Measurements from ENCODE around the gene TBC1D23.

TBC1D23 gene

GRCh38 chr3:100252001-100252400 lies 8.8 kb upstream of the TBC1D23 start:
- POLR2A ChIA-PET = no interaction called here
- H3K27ac ChIP-seq (ENCODE audit: extremely low read depth, low read depth, low read length) = no peak overlapping the region
- TF ChIP-seq ZNF677 (tag by site-specific recombination; IDR thresholded peaks at IDR 0.05) (no peak), ZNF416 (tag by site-specific recombination; IDR thresholded peaks at IDR 0.05) (no peak), ZFHX2 (tag by site-specific recombination; conservative IDR thresholded peaks at IDR 0.05) (no peak), SCRT1 (tag by site-specific recombination; IDR thresholded peaks at IDR 0.05; ENCODE audit: borderline replicate concordance) (0 out of 2 replicates have a peak, but pooled peaks have one; percentile 49), OVOL3 (tag by site-specific recombination; IDR thresholded peaks at IDR 0.05) (no peak), ZBTB8A (tag by site-specific recombination; IDR thresholded peaks at IDR 0.05) (no peak), ZNF654 (tag by site-specific recombination; IDR thresholded peaks at IDR 0.05; ENCODE audit: low read depth) (no peak), SCRT2 (tag by site-specific recombination; IDR thresholded peaks at IDR 0.05) (peak; percentile 36; the same call in 1 of the 2 replicates), TRIM28 (IDR thresholded peaks at IDR 0.05; ENCODE audit: borderline replicate concordance, low read length) (no peak)
- TF ChIP-seq, protein P1, sequence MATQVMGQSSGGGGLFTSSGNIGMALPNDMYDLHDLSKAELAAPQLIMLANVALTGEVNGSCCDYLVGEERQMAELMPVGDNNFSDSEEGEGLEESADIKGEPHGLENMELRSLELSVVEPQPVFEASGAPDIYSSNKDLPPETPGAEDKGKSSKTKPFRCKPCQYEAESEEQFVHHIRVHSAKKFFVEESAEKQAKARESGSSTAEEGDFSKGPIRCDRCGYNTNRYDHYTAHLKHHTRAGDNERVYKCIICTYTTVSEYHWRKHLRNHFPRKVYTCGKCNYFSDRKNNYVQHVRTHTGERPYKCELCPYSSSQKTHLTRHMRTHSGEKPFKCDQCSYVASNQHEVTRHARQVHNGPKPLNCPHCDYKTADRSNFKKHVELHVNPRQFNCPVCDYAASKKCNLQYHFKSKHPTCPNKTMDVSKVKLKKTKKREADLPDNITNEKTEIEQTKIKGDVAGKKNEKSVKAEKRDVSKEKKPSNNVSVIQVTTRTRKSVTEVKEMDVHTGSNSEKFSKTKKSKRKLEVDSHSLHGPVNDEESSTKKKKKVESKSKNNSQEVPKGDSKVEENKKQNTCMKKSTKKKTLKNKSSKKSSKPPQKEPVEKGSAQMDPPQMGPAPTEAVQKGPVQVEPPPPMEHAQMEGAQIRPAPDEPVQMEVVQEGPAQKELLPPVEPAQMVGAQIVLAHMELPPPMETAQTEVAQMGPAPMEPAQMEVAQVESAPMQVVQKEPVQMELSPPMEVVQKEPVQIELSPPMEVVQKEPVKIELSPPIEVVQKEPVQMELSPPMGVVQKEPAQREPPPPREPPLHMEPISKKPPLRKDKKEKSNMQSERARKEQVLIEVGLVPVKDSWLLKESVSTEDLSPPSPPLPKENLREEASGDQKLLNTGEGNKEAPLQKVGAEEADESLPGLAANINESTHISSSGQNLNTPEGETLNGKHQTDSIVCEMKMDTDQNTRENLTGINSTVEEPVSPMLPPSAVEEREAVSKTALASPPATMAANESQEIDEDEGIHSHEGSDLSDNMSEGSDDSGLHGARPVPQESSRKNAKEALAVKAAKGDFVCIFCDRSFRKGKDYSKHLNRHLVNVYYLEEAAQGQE (tag by site-specific recombination; IDR thresholded peaks at IDR 0.05) = no peak
- no peaks in the 10 kb centered on the region for H3K36me3 ChIP-seq (ENCODE audit: control insufficient read depth in 2 of 2, insufficient read depth in 1 of 2, low read length in 2 of 2)
- H3K4me3 ChIP-seq (ENCODE audit: low read depth, low read length) = no peak overlapping the region
- CTCF ChIA-PET = interaction anchor here (0.6 to 0.7 kb wide), 3 partner anchors 9 to 408 kb away, joined by 3 to 6 read pairs (median 3); no protein-coding TSS in a partner anchor
- H3K4me1 ChIP-seq (ENCODE audit: control insufficient read depth, insufficient read depth, low read length) = no peaks in the 10 kb centered on the region
- no peaks in the 10 kb centered on the region for H3K9me3 ChIP-seq (ENCODE audit: control insufficient read depth, insufficient read depth, low read depth, low read length)

DNA sequence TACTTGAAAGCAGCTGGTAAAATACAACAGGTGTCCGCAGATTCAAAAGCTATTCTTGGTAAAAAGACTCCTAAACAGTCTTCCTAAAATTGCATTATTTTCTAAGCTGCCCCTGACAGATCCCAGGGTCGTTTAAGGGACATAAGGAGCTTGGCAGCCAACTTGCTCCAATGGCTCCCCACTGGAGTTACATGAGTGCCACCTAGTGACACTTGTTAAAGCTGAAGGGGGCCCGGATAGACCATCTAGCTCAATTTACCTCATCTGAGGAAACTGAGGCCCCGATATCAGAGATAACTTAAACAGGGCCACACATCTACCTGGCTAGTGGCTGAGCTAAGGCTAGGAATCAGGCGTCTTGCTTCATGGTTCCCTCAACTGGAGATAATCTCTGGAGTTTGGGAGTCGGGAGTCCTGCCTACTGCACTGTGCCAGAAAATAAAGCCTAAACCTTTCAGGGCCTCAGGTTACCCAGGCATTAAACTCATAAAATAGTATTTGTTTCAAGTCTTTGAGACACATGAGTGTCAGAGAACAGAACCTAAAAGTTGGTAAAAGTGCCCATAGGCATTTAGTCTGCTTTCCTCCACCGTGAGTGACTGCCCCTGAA lies 6.5 kb upstream of the TBC1D23 start:
- Histone ChIP-seq H3K4me1 (ENCODE audit: control insufficient read depth, insufficient read depth, low read length) (no peaks in the 10 kb centered on the region), H3K9me3 (ENCODE audit: control insufficient read depth, insufficient read depth, low read depth, low read length) (no peaks in the 10 kb centered on the region), H3K36me3 (ENCODE audit: control insufficient read depth in 2 of 2, insufficient read depth in 1 of 2, low read length in 2 of 2) (no peaks in the 10 kb centered on the region), H3K4me3 (ENCODE audit: low read depth, low read length) (no peak overlapping the region), H3K27ac (ENCODE audit: extremely low read depth, low read depth, low read length) (no peak overlapping the region)
- TF ChIP-seq ZNF175 (tag by site-specific recombination; IDR thresholded peaks at IDR 0.05) (no peak), ZNF146 (tag by site-specific recombination; IDR thresholded peaks at IDR 0.05) (no peak), ZFP3 (tag by site-specific recombination; IDR thresholded peaks at IDR 0.05; ENCODE audit: low read depth) (no peak), PRDM1 (tag by site-specific recombination; IDR thresholded peaks at IDR 0.05) (no peak), ZNF768 (tag by site-specific recombination; IDR thresholded peaks at IDR 0.05) (no peak), YY1 (tag by site-specific recombination; IDR thresholded peaks at IDR 0.05) (no peak), KLF1 (tag by site-specific recombination; IDR thresholded peaks at IDR 0.05) (no peak), ZNF37A (tag by site-specific recombination; IDR thresholded peaks at IDR 0.05) (no peak), ZNF324 (tag by site-specific recombination; IDR thresholded peaks at IDR 0.05) (no peak), ZNF169 (tag by site-specific recombination; IDR thresholded peaks at IDR 0.05) (no peak), ZNF654 (tag by site-specific recombination; IDR thresholded peaks at IDR 0.05; ENCODE audit: low read depth) (peak; percentile 92), ZNF416 (tag by site-specific recombination; IDR thresholded peaks at IDR 0.05) (no peak), ZNF221 (tag by site-specific recombination; IDR thresholded peaks at IDR 0.05; ENCODE audit: borderline replicate concordance) (no peak)
- TF ChIP-seq, protein P2, sequence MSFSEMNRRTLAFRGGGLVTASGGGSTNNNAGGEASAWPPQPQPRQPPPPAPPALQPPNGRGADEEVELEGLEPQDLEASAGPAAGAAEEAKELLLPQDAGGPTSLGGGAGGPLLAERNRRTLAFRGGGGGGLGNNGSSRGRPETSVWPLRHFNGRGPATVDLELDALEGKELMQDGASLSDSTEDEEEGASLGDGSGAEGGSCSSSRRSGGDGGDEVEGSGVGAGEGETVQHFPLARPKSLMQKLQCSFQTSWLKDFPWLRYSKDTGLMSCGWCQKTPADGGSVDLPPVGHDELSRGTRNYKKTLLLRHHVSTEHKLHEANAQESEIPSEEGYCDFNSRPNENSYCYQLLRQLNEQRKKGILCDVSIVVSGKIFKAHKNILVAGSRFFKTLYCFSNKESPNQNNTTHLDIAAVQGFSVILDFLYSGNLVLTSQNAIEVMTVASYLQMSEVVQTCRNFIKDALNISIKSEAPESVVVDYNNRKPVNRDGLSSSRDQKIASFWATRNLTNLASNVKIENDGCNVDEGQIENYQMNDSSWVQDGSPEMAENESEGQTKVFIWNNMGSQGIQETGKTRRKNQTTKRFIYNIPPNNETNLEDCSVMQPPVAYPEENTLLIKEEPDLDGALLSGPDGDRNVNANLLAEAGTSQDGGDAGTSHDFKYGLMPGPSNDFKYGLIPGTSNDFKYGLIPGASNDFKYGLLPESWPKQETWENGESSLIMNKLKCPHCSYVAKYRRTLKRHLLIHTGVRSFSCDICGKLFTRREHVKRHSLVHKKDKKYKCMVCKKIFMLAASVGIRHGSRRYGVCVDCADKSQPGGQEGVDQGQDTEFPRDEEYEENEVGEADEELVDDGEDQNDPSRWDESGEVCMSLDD (tag by site-specific recombination; IDR thresholded peaks at IDR 0.05) = no peak
- TF ChIP-seq, protein P3, sequence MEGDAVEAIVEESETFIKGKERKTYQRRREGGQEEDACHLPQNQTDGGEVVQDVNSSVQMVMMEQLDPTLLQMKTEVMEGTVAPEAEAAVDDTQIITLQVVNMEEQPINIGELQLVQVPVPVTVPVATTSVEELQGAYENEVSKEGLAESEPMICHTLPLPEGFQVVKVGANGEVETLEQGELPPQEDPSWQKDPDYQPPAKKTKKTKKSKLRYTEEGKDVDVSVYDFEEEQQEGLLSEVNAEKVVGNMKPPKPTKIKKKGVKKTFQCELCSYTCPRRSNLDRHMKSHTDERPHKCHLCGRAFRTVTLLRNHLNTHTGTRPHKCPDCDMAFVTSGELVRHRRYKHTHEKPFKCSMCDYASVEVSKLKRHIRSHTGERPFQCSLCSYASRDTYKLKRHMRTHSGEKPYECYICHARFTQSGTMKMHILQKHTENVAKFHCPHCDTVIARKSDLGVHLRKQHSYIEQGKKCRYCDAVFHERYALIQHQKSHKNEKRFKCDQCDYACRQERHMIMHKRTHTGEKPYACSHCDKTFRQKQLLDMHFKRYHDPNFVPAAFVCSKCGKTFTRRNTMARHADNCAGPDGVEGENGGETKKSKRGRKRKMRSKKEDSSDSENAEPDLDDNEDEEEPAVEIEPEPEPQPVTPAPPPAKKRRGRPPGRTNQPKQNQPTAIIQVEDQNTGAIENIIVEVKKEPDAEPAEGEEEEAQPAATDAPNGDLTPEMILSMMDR (tag by site-specific recombination; IDR thresholded peaks at IDR 0.05) = peak; percentile 41; the same call in 1 of the 2 replicates
- ChIA-PET POLR2A (no interaction called here), CTCF (interaction anchor here (0.5 to 1.7 kb wide), 26 partner anchors 8 to 464 kb away, joined by 3 to 23 read pairs (median 4); partner anchors contain the start of gene CMSS1)
